Lower leg skin (tissue), 4 donors: ENCODE measurements around the gene FRRS1. TPM values are rescaled to one million over a fixed set of nuclear protein-coding genes. Genes with fewer than 3 reads are reported as not detected.

Experiments used
- DNase-seq, 2 donors: peaks; one replicate each; pipeline ENCODE4 v3.0.0-alpha.2; 2019; ENCODE audit warnings: low spot score in 2 of 2
- H3K4me3 ChIP-seq: fragments of 200-600 bp; sonication (generic); 2 replicates; pipeline ENCODE4 v1.5.1; 2017; ENCODE audit warnings: mild to moderate bottlenecking, low read depth; ENCODE audit not compliant: poor library complexity, severe bottlenecking
- POLR2A ChIP-seq, 2 donors: fragments of 450-650 bp; IDR thresholded peaks; one replicate each; pipeline ENCODE4 v1.6.1; 2016 to 2017; ENCODE audit warnings: antibody characterized with exemption in 2 of 2, mild to moderate bottlenecking in 1 of 2, moderate library complexity in 1 of 2
- WGBS, 2 donors: methylation state at CpG; one replicate each; pipeline ENCODE4 v1.1.5; 2018; 5-methylcytosine and 5-hydroxymethylcytosine counted together
- intact Hi-C: fragments of 100-400 bp; cut with DNase I; formaldehyde crosslinking; loops from one replicate; pipeline ENCODE4 v1.15.0; 2023; ENCODE audit warnings: low total_unique reads
- total RNA-seq, 4 donors: library from RNA; depleted of rRNA; stranded (reverse); fragments of >200 nt; gene quantifications; one replicate each; pipeline ENCODE4 v1.1.0, GENCODE V29; 2016
- TF ChIP-seq, protein P1 (sequence below), 3 donors: fragments of 450-650 bp; IDR thresholded peaks; one replicate each; pipeline ENCODE4 v1.5.1; 2016; ENCODE audit warnings: antibody characterized with exemption in 3 of 3, mild to moderate bottlenecking in 3 of 3, moderate library complexity in 2 of 3

FRRS1 gene
- total RNA-seq, 4 donors from 2014 or later, result 25.0 to 37.1 (median 28.2) TPM

DNA sequence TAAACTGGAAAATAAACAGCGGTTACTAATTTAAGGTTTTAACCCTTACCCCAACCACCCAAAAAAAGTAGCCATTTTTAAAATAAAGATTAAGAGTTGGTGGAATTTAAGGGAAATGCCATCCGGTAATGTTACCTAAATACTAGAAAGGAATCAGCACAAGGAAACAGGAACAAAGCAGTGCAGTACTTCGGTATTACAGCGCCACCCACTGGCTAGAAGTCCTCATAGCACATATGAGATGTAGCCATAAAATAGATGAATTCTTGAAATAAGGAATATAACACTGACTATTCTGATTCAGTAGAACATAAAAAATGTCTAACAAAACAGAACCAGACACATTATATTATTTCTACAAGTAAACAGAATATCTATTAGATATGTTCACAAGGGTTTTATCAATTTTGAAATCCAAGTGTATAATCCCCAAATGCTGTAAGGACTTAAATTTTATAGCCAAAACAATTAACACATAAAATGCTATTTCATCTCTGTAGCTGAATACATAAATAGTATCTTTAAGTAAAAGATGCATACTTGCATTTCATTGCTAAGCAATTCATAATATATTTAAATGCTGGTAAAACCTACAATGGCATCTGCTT lies 58.8 kb downstream of the FRRS1 start:
- intact Hi-C loops, result loop anchor here (10.0 kb wide), 1 partner anchor 913 kb away; no protein-coding TSS in a partner anchor
- DNase-seq, result peak; percentile 74 to 92
- 22 to 28% methylated on average over 4 of the region's 4 CpGs for WGBS, 2 donors
- TF ChIP-seq POLR2A (IDR thresholded peaks at IDR 0.05), result no peak
- TF ChIP-seq, protein P1, sequence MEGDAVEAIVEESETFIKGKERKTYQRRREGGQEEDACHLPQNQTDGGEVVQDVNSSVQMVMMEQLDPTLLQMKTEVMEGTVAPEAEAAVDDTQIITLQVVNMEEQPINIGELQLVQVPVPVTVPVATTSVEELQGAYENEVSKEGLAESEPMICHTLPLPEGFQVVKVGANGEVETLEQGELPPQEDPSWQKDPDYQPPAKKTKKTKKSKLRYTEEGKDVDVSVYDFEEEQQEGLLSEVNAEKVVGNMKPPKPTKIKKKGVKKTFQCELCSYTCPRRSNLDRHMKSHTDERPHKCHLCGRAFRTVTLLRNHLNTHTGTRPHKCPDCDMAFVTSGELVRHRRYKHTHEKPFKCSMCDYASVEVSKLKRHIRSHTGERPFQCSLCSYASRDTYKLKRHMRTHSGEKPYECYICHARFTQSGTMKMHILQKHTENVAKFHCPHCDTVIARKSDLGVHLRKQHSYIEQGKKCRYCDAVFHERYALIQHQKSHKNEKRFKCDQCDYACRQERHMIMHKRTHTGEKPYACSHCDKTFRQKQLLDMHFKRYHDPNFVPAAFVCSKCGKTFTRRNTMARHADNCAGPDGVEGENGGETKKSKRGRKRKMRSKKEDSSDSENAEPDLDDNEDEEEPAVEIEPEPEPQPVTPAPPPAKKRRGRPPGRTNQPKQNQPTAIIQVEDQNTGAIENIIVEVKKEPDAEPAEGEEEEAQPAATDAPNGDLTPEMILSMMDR (IDR thresholded peaks at IDR 0.05), result peak in 1 of 3 donors; percentile 22
- H3K4me3 ChIP-seq, result no peak overlapping the region

DNA sequence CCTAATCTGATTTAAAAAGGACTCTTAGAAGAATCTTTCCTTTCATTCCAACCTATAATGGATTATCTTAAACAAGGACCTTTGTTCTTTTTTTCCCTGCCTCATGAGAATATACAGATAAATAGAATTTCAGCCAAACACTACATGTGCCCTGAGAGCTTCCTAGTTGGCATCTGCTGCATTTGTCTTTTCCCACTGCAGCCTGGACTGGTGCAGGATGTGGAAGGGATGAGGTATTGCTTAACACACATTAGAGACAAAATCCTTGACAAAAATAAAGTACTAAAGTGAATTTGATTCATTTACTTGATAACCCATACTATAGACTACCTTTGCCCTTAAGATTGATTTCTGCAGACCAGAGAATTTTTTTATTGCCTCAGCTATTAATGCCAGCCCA lies 61.0 kb downstream of the FRRS1 start:
- no peak overlapping the region for H3K4me3 ChIP-seq
- TF ChIP-seq, protein P1 (IDR thresholded peaks at IDR 0.05), result no peak
- no peak for TF ChIP-seq POLR2A (IDR thresholded peaks at IDR 0.05)
- DNase-seq, result no peak
- intact Hi-C loops, result loop anchor here (10.0 kb wide), 1 partner anchor 911 kb away; no protein-coding TSS in a partner anchor

DNA sequence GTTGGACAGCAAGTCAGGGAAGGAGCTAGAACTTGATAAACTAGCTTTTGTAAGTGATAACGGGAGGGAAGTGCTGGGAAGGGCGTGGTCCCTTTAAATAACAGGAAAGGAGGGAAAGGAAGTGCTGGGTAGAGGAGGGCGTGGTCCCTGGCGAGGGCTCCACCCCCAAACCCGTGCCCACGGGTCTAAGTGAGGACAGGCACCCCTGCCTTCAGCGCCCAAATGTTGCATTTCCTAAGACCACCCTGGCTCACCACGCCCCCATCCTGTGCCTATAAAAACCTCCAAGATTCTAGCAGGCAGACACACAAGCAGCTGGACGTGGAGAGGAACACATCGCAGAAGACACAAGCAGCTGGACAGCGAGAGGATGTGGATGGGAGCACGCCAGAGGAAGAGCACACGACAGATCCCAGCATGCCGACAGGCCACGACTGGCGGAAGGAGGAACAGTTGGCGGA lies 62.0 kb downstream of the FRRS1 start:
- no peak overlapping the region for H3K4me3 ChIP-seq
- no peak for DNase-seq
- TF ChIP-seq, protein P1 (IDR thresholded peaks at IDR 0.05), result no peak
- TF ChIP-seq POLR2A (IDR thresholded peaks at IDR 0.05), result no peak
- intact Hi-C loops, result loop anchor here (10.0 kb wide), 1 partner anchor 910 kb away; no protein-coding TSS in a partner anchor
- WGBS, 2 donors, result 64 to 72% methylated on average over 17 of the region's 17 CpGs

GRCh38 chr1:99702221-99702620 lies 64.2 kb downstream of the FRRS1 start:
- TF ChIP-seq POLR2A (IDR thresholded peaks at IDR 0.05), result no peak
- TF ChIP-seq, protein P1 (IDR thresholded peaks at IDR 0.05), result no peak
- DNase-seq, result no peak
- intact Hi-C loops, result loop anchor here (10.0 kb wide), 1 partner anchor 907 kb away; no protein-coding TSS in a partner anchor
- H3K4me3 ChIP-seq, result no peak overlapping the region

DNA sequence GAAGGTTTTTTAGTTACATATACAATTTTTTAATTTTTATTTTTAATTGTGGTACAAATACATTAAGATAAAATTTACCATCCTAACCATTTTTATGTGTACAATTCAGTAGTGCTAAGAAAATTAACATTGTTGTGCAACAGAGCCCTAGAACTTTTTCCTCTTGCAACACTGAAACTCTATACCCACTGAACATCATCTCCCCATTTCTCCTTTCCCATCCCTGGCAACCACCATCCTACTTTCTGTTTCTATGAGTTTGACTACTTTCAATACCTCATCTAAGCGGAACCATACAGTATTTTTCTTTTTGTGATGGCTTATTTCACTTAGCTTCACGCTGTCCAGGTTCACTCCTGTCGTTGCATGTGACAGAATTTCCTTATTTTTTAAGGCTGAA lies 66.4 kb downstream of the FRRS1 start:
- 79 to 87% methylated on average over 3 of the region's 3 CpGs for WGBS, 2 donors
- no peak overlapping the region for H3K4me3 ChIP-seq
- intact Hi-C loops, result loop anchor here (10.0 kb wide), 1 partner anchor 905 kb away; no protein-coding TSS in a partner anchor
- no peak for DNase-seq
- TF ChIP-seq POLR2A (IDR thresholded peaks at IDR 0.05), result no peak
- TF ChIP-seq, protein P1 (IDR thresholded peaks at IDR 0.05), result no peak

DNA sequence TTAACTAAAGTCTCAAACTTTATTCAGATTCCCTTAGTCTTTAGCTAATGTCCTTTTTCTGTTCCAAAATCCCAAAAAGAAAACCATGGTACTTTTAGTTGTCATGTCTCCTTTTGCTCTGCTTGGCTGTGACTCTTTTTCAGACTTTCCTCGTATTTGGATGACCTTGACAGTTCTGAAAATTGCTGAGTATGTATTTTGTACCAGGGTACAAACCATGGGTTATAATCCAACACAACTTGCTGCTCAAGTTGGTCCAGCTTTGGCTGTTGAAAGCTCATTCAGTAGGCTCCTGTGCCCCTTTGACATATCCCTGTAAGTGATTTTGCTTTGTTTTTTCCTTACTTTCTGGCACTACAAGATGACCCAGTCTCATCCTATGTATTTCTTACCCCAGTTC lies 68.9 kb downstream of the FRRS1 start:
- DNase-seq, result no peak
- intact Hi-C loops, result no loop called here
- 39 to 79% methylated on average over 1 of the region's 1 CpG for WGBS, 2 donors
- TF ChIP-seq POLR2A (IDR thresholded peaks at IDR 0.05), result no peak
- TF ChIP-seq, protein P1 (IDR thresholded peaks at IDR 0.05), result no peak
- no peak overlapping the region for H3K4me3 ChIP-seq
